Measurements from ENCODE around the gene TARS3. TPM values are rescaled to one million over a fixed set of nuclear protein-coding genes. Genes with fewer than 3 reads are reported as not detected.

The TARS3 gene
- total RNA-seq, 1 experiment from 2014 or later, result 3.2 TPM

GRCh38 chr15:101623367-101624304, 100.6 kb downstream of the TARS3 start:
- DNase-seq (ENCODE audit: low spot score), result no peak

GRCh38 chr15:101621961-101622360, 102.3 kb downstream of the TARS3 start:
- no peak for DNase-seq (ENCODE audit: low spot score)

DNA sequence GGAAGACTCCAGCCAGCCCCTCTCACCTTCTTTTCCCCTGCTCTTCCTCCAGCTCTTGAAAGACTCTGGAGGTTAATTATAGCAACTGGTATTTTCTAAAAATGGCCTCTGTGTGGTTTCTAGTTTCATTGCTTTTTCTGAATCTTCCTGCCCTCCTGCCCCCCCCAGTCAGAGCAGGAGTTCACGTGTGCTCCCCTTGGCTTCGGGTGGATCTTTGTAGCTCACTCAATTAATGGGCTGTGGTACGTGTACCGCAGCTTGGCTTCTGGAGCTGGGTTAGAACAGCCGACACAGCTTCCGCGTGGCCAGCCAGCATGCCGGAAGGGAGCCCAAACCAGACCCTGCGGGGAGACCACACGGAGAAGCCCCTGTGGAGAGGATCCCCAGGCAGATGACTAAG, 103.6 kb downstream of the TARS3 start:
- DNase-seq (ENCODE audit: low spot score), result no peak

GRCh38 chr15:101619615-101619865, 104.7 kb downstream of the TARS3 start:
- DNase-seq (ENCODE audit: low spot score), result no peak

- DNase-seq (ENCODE audit: low spot score), result no peak
Measured at GRCh38 chr15:101618851-101619614, 105.2 kb downstream of the TARS3 start.

DNA sequence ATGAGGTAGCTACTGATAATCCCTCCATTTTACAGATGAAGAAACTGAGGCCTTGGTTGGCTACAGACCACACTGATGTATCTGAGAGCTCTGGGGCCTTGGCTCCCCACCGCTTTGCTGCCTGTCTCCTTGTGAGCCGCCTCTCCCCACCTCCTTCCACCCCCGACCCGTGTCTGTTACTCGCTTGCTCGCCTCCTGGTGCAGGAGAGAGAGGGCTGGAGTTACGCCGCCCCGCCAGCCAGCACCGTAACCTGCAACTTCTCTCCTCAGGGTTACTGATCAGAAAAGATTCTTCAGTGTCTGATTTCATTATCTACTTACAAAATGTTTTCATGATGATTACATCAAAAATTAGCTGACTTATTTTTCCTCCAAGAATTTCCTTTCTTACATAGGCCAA, 106.2 kb downstream of the TARS3 start:
- no peak for DNase-seq (ENCODE audit: low spot score)

DNA sequence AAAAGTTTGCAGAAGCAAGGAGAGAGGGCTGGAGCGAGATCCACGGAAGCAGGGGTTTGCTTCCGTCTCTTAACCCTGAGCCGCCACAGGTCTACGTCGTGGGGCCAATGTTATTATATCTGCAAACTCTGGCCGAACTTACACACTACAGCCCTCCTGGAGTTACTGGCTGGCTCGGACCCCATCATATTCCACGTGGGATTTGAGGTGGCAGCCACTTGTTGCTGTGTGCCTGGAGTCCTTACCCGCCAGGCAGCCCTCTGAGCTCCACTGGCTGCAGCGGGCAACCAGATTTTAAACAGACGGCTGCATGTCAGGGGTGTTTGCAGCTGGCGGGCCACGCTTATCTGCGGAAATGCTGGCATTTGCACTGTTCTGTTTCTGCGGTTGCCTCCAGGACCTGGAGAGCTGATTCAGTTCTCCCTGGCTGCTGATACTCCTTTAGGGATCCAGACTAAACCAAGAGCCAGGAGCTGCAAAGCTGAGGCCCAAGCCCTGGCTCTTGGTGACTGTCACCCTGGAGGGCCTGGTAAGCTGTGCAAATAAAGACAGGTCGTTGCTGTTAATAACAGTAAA, 106.8 kb downstream of the TARS3 start:
- DNase-seq (ENCODE audit: low spot score), result no peak

- DNase-seq (ENCODE audit: low spot score), result peak; percentile 47
Measured at GRCh38 chr15:101615986-101616848, 108.1 kb downstream of the TARS3 start.

DNA sequence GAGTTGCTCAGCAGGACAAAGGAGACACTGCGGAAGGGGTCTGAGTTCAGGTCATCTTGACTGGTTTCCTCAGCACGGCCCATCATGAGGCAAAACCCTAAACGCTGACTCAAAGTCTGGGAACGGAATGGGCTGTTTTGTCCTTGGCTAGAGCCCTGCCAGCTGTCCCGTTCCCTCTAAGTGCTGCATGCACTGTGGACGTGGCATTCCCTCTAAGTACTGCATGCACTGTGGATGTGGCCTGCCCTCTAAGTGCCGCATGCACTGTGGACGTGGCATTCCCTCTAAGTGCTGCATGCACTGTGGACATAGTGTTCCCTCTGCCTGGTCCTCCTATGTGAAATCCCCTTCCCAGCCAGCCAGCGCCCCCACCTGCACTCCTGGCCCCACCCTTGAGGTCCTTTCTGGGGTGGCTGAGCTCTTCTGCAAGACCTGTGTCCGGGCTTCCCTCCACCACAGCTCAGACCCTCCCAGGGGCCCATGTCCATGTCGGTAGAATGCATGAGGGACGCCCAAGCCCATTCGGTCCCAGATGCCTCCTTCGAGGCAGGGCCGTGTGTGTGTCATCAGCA, 108.8 kb downstream of the TARS3 start:
- DNase-seq (ENCODE audit: low spot score), result no peak

GRCh38 chr15:101614761-101615160, 109.5 kb downstream of the TARS3 start:
- no peak for DNase-seq (ENCODE audit: low spot score)

- DNase-seq (ENCODE audit: low spot score), result no peak
Measured at GRCh38 chr15:101614001-101614585, 110.2 kb downstream of the TARS3 start.

DNA sequence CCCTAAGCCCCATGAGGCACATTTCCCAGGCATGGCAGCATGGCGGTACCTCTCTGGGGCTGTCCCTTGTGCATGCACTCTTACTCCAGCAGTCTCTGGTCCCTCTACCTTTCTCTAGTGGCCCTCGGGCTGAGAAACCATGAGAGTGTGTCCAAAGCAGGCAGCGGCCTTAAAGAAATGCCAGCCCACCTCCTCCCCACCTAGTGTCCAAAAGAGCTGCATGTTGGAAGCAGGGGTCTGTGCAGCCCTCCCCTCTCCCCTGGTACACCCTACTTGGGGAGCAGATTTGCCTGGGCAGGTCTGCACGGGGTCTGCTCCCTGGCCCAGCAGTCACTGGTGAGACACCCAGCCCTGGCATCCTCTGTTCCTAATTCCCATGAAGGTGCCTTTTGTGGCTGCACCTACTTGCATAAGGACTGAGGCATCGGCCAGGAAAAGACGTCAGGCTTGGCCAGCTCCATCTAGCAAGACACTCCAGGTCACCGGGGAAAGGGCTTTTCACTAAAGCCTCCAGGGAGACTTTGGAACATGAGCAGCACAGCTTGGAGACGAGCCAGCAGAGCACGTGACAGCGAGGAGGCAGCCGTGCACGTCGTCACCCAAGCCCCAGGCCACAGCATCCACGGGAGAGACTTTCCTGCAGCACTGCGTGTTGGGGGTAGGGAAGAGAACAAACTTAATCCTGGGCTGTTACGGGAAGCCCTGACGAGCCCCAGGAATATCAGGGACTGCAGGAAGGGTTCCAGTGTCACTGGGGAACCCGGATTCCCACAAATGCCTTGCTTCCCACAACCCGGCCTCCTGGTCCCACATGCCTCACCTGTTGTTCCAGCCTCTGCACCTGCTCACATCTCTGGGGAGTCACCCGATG, 110.9 kb downstream of the TARS3 start:
- DNase-seq (ENCODE audit: low spot score), result no peak

DNA sequence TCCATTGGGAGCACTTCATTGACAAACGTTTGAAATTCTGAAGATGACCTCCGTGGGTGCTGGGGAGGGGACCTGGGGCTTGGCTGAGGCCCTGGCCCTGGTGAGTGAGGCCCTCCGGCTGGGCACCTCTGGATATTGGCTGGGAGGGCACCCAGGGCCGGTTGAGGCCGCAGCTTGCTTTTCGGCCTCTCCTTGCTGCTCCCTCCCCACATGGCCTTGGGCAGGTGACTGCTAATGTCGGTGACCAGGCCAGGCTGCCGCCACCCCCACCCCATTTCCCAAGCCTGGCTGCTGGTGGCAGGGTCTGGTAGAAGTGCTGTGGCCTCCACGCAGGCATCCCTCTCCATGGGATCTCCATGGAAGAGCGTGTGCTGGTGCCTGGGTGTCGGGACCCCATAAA, 111.6 kb downstream of the TARS3 start:
- no peak for DNase-seq (ENCODE audit: low spot score)

- DNase-seq (ENCODE audit: low spot score), result no peak
Measured at GRCh38 chr15:101611580-101612299, 112.5 kb downstream of the TARS3 start.

GRCh38 chr15:101611007-101611406, 113.3 kb downstream of the TARS3 start:
- DNase-seq (ENCODE audit: low spot score), result no peak

DNA sequence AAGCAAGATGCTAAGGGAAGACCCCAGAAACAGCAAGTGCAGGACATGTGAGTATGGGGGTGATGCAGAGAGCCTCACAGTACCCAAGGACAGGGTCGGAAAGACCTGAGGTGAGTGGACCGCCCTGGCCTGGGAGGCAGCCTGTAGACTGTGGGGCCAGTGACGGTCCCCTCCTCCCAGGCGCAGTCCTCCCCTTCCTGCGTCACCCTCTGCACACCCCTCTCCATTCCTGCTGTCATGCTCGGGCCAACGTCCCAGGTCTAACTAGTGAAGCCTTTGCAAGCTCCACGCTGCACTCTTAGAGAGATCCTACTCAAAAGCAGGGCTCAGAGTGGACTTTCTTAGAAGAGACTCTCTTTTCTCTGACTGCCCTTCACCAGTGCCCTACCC, 113.7 kb downstream of the TARS3 start:
- DNase-seq (ENCODE audit: low spot score), result no peak

DNA sequence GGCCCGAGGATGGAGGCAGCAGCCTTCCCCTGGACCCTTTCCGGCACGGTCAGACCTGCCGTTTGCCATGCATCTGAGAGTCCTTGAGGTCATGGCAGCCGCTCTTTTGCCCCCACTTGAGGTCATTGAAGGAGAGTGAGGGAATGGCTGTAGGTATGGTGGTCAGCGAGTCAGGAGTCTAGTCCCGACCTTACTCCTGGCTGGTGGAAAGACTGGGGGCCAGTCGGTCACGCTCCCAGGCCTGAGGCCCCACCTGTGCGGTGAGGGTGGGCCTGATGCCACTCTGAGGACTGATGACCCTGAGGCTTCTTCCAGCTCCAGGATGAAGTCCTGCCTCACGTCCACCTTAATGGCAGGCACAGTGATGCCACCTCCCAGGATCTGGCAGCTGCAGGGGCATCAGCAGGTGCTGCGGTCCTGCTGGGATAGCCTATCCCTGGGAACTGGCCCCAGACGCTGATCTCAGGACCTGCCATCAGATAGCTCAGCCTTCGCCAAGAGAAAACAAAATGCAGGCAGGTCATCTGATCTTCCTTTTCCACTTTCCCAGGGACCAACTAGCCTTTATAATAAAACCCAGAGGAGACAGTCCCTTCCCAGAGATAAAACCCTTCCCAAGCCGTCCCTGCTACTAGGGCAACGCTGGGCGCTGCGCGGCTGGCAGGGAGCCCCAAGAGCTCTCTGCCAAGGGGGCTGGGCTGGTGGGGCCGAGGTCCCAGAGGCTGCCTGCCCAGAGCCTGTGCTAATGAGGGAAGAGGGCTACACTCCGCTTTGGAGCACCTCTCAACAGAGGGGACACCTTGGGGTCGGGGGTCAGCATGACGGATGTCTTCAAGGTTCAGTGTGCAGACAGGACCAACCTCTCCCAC, 114.3 kb downstream of the TARS3 start:
- DNase-seq (ENCODE audit: low spot score), result no peak

GRCh38 chr15:101608201-101608600, 116.1 kb downstream of the TARS3 start:
- DNase-seq (ENCODE audit: low spot score), result no peak
